Endothelial cell of umbilical vein (primary cell): ENCODE results near the gene PPP6R1. TPM values are rescaled to one million over a fixed set of nuclear protein-coding genes. Genes with fewer than 3 reads are reported as not detected.

Experiments
- BruUV-seq: library from RNA; stranded (reverse); fragments of 400-500 nt; replicated peaks from 2 replicates; lab custom pipeline; 2021; lab: Mats Ljungman, UMichigan
- CTCF ChIA-PET: fragments of 300-600, 350-600 bp; sonication (Branson Sonifier 250); formaldehyde crosslinking; loops from one replicate; lab custom pipeline; 2021; ENCODE audit warnings: antibody characterized with exemption, inconsistent platforms; lab: Charles Lee
- POLR2A ChIA-PET: fragments of 300-600, 350-600 bp; sonication (Branson Sonifier 250); formaldehyde crosslinking; loops from one replicate; lab custom pipeline; 2021; ENCODE audit warnings: antibody characterized with exemption, inconsistent platforms; lab: Charles Lee
- DNase-seq: peaks from one replicate; pipeline ENCODE4 v3.0.0-alpha.2; 2011; ENCODE audit warnings: low read depth, low spot score
- FAIRE-seq: peaks from 2 replicates; lab custom pipeline; 2011; peaks lifted over from hg19 to GRCh38; lab: Jason Lieb, UNC
- H2AFZ ChIP-seq: 2 replicates; pipeline ENCODE4 v1.6.0; 2012; ENCODE audit warnings: low read depth, low read length, control low read depth, inconsistent platforms
- H3K27ac ChIP-seq: 2 replicates; pipeline ENCODE4 v1.5.1; 2011; ENCODE audit warnings: low read depth, mild to moderate bottlenecking, control low read depth, low read length, moderate library complexity; ENCODE audit not compliant: insufficient read depth
- H3K27me3 ChIP-seq, 2 experiments: 2 replicates each; pipeline versions ENCODE4 v1.6.0 to v1.6.1; 2011; ENCODE audit warnings: low read length in 2 of 2, mixed read lengths in 1 of 2; ENCODE audit not compliant: control insufficient read depth in 2 of 2, insufficient read depth in 2 of 2
- H3K36me3 ChIP-seq, 2 experiments: 2 replicates in 1 of 2; 3 replicates in 1 of 2; pipeline ENCODE4 v1.5.1; 2011; ENCODE audit warnings: low read length in 2 of 2, mild to moderate bottlenecking in 1 of 2, moderate library complexity in 1 of 2; ENCODE audit not compliant: control insufficient read depth in 2 of 2, insufficient read depth in 2 of 2; ENCODE audit errors: extremely low read depth in 1 of 2
- H3K4me1 ChIP-seq: 3 replicates; pipeline ENCODE4 v1.5.1; 2011; ENCODE audit warnings: mild to moderate bottlenecking, low read length; ENCODE audit not compliant: control insufficient read depth, insufficient read depth; ENCODE audit errors: extremely low read depth
- H3K4me2 ChIP-seq: 2 replicates; pipeline ENCODE4 v1.6.1; 2011; ENCODE audit warnings: low read length, control low read depth, mixed read lengths; ENCODE audit not compliant: insufficient read depth
- H3K4me3 ChIP-seq, 3 experiments: fragments of 200-600 bp in 1 of 3; sonication (generic), shearing (Covaris generic) in 1 of 3; replicated peaks in 1 of 3; 2 replicates each; pipeline ENCODE4 v1.5.1; 2011 to 2016; ENCODE audit warnings: control low read depth in 3 of 3, low read length in 3 of 3, mild to moderate bottlenecking in 2 of 3, inconsistent platforms in 1 of 3, low read depth in 1 of 3, moderate library complexity in 1 of 3; ENCODE audit not compliant: insufficient read depth in 1 of 3
- H3K79me2 ChIP-seq: 2 replicates; pipeline ENCODE4 v1.6.0; 2012; ENCODE audit warnings: low read length, inconsistent platforms; ENCODE audit not compliant: control insufficient read depth, insufficient read depth
- H3K9ac ChIP-seq: replicated peaks from 2 replicates; pipeline ENCODE3; 2011; ENCODE audit warnings: low read length, control low read depth; ENCODE audit not compliant: insufficient read depth; ENCODE audit errors: extremely low read depth
- H3K9me1 ChIP-seq: replicated peaks from 3 replicates; pipeline ENCODE4 v1.6.0; 2011; ENCODE audit warnings: mild to moderate bottlenecking, low read length; ENCODE audit not compliant: control insufficient read depth, insufficient read depth; ENCODE audit errors: extremely low read depth
- H3K9me3 ChIP-seq: replicated peaks from 2 replicates; pipeline ENCODE4 v1.5.1; 2012; ENCODE audit warnings: low read length, inconsistent platforms; ENCODE audit not compliant: control insufficient read depth, insufficient read depth
- H4K20me1 ChIP-seq: replicated peaks from 2 replicates; pipeline ENCODE3; 2011; ENCODE audit warnings: mild to moderate bottlenecking, low read length; ENCODE audit not compliant: control insufficient read depth, insufficient read depth; ENCODE audit errors: extremely low read depth
- EZH2 ChIP-seq: IDR thresholded peaks from 2 replicates; pipeline ENCODE4 v1.6.1; 2012; ENCODE audit warnings: borderline replicate concordance, low read depth, mild to moderate bottlenecking, moderate library complexity, low read length, inconsistent platforms; ENCODE audit not compliant: severe bottlenecking
- FOS ChIP-seq: IDR thresholded peaks from 2 replicates; pipeline ENCODE4 v1.6.1; 2011; ENCODE audit warnings: mild to moderate bottlenecking, low read length, moderate library complexity, borderline replicate concordance; ENCODE audit not compliant: insufficient read depth
- GATA2 ChIP-seq: IDR thresholded peaks from 2 replicates; pipeline ENCODE4 v1.7.0; 2011; ENCODE audit warnings: low read depth, mild to moderate bottlenecking, moderate library complexity, mixed read lengths, low read length; ENCODE audit not compliant: insufficient read length, insufficient read depth
- JUN ChIP-seq: IDR thresholded peaks from 2 replicates; pipeline ENCODE4 v1.6.1; 2011; ENCODE audit warnings: borderline replicate concordance, low read depth; ENCODE audit not compliant: insufficient read length, insufficient read depth
- MYC ChIP-seq: IDR thresholded peaks from one replicate; pipeline ENCODE4 v1.6.1; 2011; ENCODE audit warnings: mild to moderate bottlenecking, low read depth, low read length
- POLR2A ChIP-seq: IDR thresholded peaks from 2 replicates; pipeline ENCODE4 v1.6.1; 2012; ENCODE audit warnings: low read depth, mild to moderate bottlenecking, control low read depth, low read length
- POLR2AphosphoS5 ChIP-seq: IDR thresholded peaks from 2 replicates; pipeline ENCODE4 v1.6.1; 2012; ENCODE audit warnings: low read depth, mild to moderate bottlenecking, control low read depth, low read length, moderate library complexity; ENCODE audit not compliant: insufficient read depth
- dilution Hi-C: fragments of 300-500 bp; cut with MboI; formaldehyde crosslinking; loops from one replicate; pipeline ENCODE4 v1.15.0; 2019; ENCODE audit warnings: low sequenced_read_pairs; ENCODE audit not compliant: extremely low pct_ligation_motif_present
- intact Hi-C: fragments of 100-400 bp; cut with micrococcal nuclease; formaldehyde crosslinking; loops from one replicate; pipeline ENCODE4 v1.10.0; 2022
- polyA plus RNA-seq, 4 experiments: library from polyadenylated mRNA; depleted of rRNA in 3 of 4; stranded (reverse) in 3 of 4; unstranded in 1 of 4; fragments of >200 nt; gene quantifications; 2 replicates each; pipeline versions ENCODE4 v1.2.1 to v1.2.3, GENCODE V29; 2011 to 2012; ENCODE audit warnings: missing spikeins in 1 of 4
- total RNA-seq: library from RNA; stranded (reverse); gene quantifications from 2 replicates; pipeline ENCODE4 v1.2.3, GENCODE V29; 2021
- TF ChIP-seq, protein P1 (sequence below): IDR thresholded peaks from 2 replicates; pipeline ENCODE4 v1.6.1; 2011; ENCODE audit not compliant: insufficient read depth, insufficient read length
- TF ChIP-seq, protein P2 (sequence below), 2 donors: IDR thresholded peaks; 1 replicate in 1 of 2; 2 replicates in 1 of 2; pipeline ENCODE4 v1.5.1; 2011; ENCODE audit warnings: low read length in 2 of 2, mild to moderate bottlenecking in 2 of 2, moderate library complexity in 2 of 2, control low read depth in 1 of 2, inconsistent platforms in 1 of 2, low read depth in 1 of 2; ENCODE audit not compliant: insufficient read depth in 1 of 2; ENCODE audit errors: extremely low read depth in 1 of 2

PPP6R1 gene
- total and polyA plus RNA-seq, 2 donors (not counting 3 experiments of a cell fraction or from before 2014, with no cell fraction given), result 35.7 to 71.8 TPM

DNA sequence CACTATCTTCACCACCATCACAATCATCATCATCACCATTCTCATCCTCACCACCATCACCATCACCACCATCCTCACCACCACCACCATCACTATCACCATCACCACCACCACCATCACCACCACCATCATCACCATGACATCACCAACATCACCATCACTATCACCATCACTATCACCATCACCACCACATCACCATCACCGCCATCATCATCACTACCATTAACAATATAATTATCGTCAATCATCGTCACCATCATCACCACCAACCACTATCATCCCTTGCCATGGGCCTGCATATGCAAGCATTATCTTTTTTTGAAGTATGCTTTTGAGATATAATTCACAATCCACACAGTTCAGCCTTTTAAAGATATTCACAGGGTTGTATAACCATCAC is 7.6 kb upstream of the PPP6R1 start:
- ChIA-PET CTCF (no interaction called here), POLR2A (no interaction called here)
- Histone ChIP-seq H3K9ac (no peak overlapping the region), H3K27ac (no peak overlapping the region), H3K4me3 (no peak overlapping the region), H3K4me1 (no peaks in the 10 kb centered on the region), H4K20me1 (no peaks in the 10 kb centered on the region), H2AFZ (no peak overlapping the region), H3K27me3 (no peaks in the 10 kb centered on the region), H3K79me2 (no peaks in the 10 kb centered on the region), H3K9me1 (no peaks in the 10 kb centered on the region), H3K36me3 (no peaks in the 10 kb centered on the region), H3K4me2 (no peak overlapping the region), H3K9me3 (no peaks in the 10 kb centered on the region)
- TF ChIP-seq JUN (no peak), GATA2 (no peak), POLR2A (no peak)
- TF ChIP-seq, protein P1, sequence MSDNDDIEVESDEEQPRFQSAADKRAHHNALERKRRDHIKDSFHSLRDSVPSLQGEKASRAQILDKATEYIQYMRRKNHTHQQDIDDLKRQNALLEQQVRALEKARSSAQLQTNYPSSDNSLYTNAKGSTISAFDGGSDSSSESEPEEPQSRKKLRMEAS, result no peak
- FAIRE-seq (no peak), DNase-seq (no peak)
- BruUV-seq, result no TSS peak
- intact Hi-C loops (no loop called here), dilution Hi-C loops (no loop called here)

DNA sequence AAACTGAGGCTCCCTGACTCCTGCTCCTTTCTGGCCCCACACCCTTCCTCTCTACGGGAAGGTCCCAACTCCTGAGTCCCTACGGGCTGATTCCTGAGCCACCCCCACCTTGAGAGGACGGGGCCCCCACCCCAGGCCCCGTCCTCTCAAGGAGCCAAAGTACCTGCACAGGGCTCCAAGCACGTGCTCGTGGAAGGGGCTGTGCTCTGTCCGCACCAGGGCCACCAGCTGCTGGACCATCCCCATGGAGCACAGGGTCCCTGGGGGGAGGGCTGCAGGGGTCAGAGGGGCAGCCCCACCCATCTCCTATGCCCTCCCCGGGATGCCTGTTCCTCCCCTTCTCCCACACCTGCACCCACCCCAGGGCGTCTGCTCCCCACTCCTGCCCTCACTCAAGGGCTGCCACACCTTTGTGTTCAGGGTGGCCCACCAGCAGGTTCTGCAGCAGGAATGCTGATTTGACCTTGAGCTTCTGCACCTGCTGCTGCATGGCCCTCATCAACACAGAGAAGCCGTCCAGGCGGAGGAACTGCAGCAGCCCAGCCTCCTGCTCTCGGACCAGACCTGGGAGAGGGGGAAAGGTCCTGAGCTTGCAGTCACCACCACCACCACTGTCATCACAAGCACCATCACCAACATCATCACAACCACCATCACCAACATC is 7.0 kb upstream of the PPP6R1 start:
- Histone ChIP-seq H2AFZ (no peak overlapping the region), H3K79me2 (no peaks in the 10 kb centered on the region), H3K27ac (no peak overlapping the region), H3K4me2 (no peak overlapping the region), H3K9me3 (no peaks in the 10 kb centered on the region), H3K27me3 (no peaks in the 10 kb centered on the region), H3K4me3 (no peak overlapping the region), H3K4me1 (no peaks in the 10 kb centered on the region), H3K9me1 (no peaks in the 10 kb centered on the region), H4K20me1 (no peaks in the 10 kb centered on the region), H3K9ac (no peak overlapping the region), H3K36me3 (no peaks in the 10 kb centered on the region)
- CTCF ChIA-PET, result no interaction called here
- TF ChIP-seq MYC (no peak), EZH2 (no peak), FOS (no peak), GATA2 (no peak), POLR2A (no peak), POLR2AphosphoS5 (no peak), JUN (no peak)
- TF ChIP-seq, protein P1, result no peak
- TF ChIP-seq, protein P2, sequence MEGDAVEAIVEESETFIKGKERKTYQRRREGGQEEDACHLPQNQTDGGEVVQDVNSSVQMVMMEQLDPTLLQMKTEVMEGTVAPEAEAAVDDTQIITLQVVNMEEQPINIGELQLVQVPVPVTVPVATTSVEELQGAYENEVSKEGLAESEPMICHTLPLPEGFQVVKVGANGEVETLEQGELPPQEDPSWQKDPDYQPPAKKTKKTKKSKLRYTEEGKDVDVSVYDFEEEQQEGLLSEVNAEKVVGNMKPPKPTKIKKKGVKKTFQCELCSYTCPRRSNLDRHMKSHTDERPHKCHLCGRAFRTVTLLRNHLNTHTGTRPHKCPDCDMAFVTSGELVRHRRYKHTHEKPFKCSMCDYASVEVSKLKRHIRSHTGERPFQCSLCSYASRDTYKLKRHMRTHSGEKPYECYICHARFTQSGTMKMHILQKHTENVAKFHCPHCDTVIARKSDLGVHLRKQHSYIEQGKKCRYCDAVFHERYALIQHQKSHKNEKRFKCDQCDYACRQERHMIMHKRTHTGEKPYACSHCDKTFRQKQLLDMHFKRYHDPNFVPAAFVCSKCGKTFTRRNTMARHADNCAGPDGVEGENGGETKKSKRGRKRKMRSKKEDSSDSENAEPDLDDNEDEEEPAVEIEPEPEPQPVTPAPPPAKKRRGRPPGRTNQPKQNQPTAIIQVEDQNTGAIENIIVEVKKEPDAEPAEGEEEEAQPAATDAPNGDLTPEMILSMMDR (IDR thresholded peaks at IDR 0.05; ENCODE audit: extremely low read depth in 1 of 2, insufficient read depth in 1 of 2, low read depth in 1 of 2, low read length in 2 of 2), result no peak
- DNase-seq, result no peak
- dilution Hi-C loops, result no loop called here
- intact Hi-C loops, result no loop called here
- FAIRE-seq, result no peak
- POLR2A ChIA-PET, result no interaction called here
- no TSS peak for BruUV-seq
